GM12878 (cell line): Measurements from ENCODE around the gene JAML. TPM values are rescaled to one million over a fixed set of nuclear protein-coding genes. Genes with fewer than 3 reads are reported as not detected.
A peak's percentile ranks its signal among the peaks of the same experiment; 100 is the strongest.

Source experiments
- ATAC-seq: fragments of 200-7000 bp; cut with Tn5 transposase; 3 replicates; pipeline ENCODE4 v1.9.1; 2020; ENCODE audit warnings: mild to moderate bottlenecking, moderate library complexity
- BruUV-seq: library from RNA; stranded (reverse); fragments of 400-500 nt; replicated peaks from 2 replicates; lab custom pipeline; 2021; lab: Mats Ljungman, UMichigan
- CTCF ChIA-PET: fragments of 300-600 bp; sonication (Branson Sonifier 250); formaldehyde crosslinking; extraction: SDS; loops from one replicate; lab custom pipeline; 2021; ENCODE audit warnings: inconsistent platforms; lab: Yijun Ruan, JAX
- POLR2A ChIA-PET: fragments of 350-600 bp; formaldehyde crosslinking; extraction: SDS; loops from one replicate; lab custom pipeline; 2021; ENCODE audit warnings: inconsistent platforms; lab: Charles Lee
- RAD21 ChIA-PET: fragments of 300-600 bp; sonication (Branson Sonifier 250); formaldehyde crosslinking; loops from one replicate; lab custom pipeline; 2023; ENCODE audit warnings: antibody characterized with exemption; ENCODE audit not compliant: unreplicated experiment; lab: Charles Lee
- SMC1A ChIA-PET: fragments of 300-600 bp; sonication (Branson Sonifier 250); formaldehyde crosslinking; loops from one replicate; lab custom pipeline; 2023; ENCODE audit not compliant: unreplicated experiment, uncharacterized antibody; lab: Charles Lee
- DNase-seq: peaks from one replicate; pipeline ENCODE4 v3.0.0-alpha.2; 2011; ENCODE audit warnings: low read depth, low spot score
- FAIRE-seq: peaks from 3 replicates; lab custom pipeline; 2011; peaks lifted over from hg19 to GRCh38; lab: Jason Lieb, UNC
- H2AFZ ChIP-seq: 2 replicates; pipeline ENCODE4 v1.6.0; 2011; ENCODE audit warnings: low read depth, low read length, control low read depth; ENCODE audit not compliant: control insufficient read depth
- H3K27ac ChIP-seq: 2 replicates; pipeline ENCODE4 v1.5.1; 2011; ENCODE audit warnings: control low read depth; ENCODE audit not compliant: control insufficient read depth, insufficient read depth
- H3K27me3 ChIP-seq, 2 experiments: replicated peaks in 1 of 2; 2 replicates each; pipeline versions ENCODE4 v1.6.0 to v1.6.1; 2011; ENCODE audit warnings: low read length in 1 of 2; ENCODE audit not compliant: control insufficient read depth in 2 of 2, insufficient read depth in 2 of 2
- H3K36me3 ChIP-seq, 2 experiments: 2 replicates each; pipeline ENCODE4 v1.5.1; 2011; ENCODE audit warnings: low read length in 1 of 2; ENCODE audit not compliant: control insufficient read depth in 2 of 2, insufficient read depth in 2 of 2
- H3K4me1 ChIP-seq: 2 replicates; pipeline ENCODE4 v1.6.1; 2011; ENCODE audit warnings: mild to moderate bottlenecking, low read length, moderate library complexity, mixed read lengths; ENCODE audit not compliant: control insufficient read depth, insufficient read depth
- H3K4me2 ChIP-seq: 2 replicates; pipeline ENCODE4 v1.6.0; 2011; ENCODE audit warnings: control low read depth; ENCODE audit not compliant: control insufficient read depth, insufficient read depth
- H3K4me3 ChIP-seq: fragments of 200-600 bp; sonication (generic); 2 replicates; pipeline ENCODE4 v1.5.1; 2016
- H3K79me2 ChIP-seq: 2 replicates; pipeline ENCODE4 v1.6.0; 2011; ENCODE audit warnings: low read length; ENCODE audit not compliant: control insufficient read depth, insufficient read depth
- H3K9ac ChIP-seq: 2 replicates; pipeline ENCODE4 v1.8.0; 2011; ENCODE audit warnings: low read length, control low read depth, mixed read lengths; ENCODE audit not compliant: control insufficient read depth, insufficient read depth
- H3K9me3 ChIP-seq: replicated peaks from 3 replicates; pipeline ENCODE4 v1.5.1; 2011; ENCODE audit warnings: mild to moderate bottlenecking, low read length; ENCODE audit not compliant: control insufficient read depth, insufficient read depth
- H4K20me1 ChIP-seq: 2 replicates; pipeline ENCODE4 v1.6.0; 2011; ENCODE audit not compliant: control insufficient read depth, insufficient read depth
- BHLHE40 ChIP-seq, 2 experiments: fragments of 450-650 bp in 1 of 2; IDR thresholded peaks; 2 replicates each; pipeline ENCODE4 v1.6.1; 2011 to 2017; ENCODE audit warnings: low read depth in 2 of 2, borderline replicate concordance in 1 of 2, improper control_type of control experiment in 1 of 2, low read length in 1 of 2, mild to moderate bottlenecking in 1 of 2
- CTCF ChIP-seq, 3 experiments: IDR thresholded peaks in 2 of 3; conservative IDR thresholded peaks in 1 of 3; 2 replicates each; pipeline ENCODE4 v1.5.1; 2011; ENCODE audit warnings: low read depth in 3 of 3, low read length in 3 of 3, mild to moderate bottlenecking in 3 of 3, control low read depth in 2 of 3, moderate library complexity in 2 of 3, inconsistent platforms in 1 of 3, mixed read lengths in 1 of 3; ENCODE audit not compliant: control insufficient read depth in 2 of 3, insufficient read depth in 1 of 3; ENCODE audit errors: extremely low read depth in 1 of 3
- FOXK2 ChIP-seq: fragments of 450-650 bp; IDR thresholded peaks from 2 replicates; pipeline ENCODE4 v1.6.1; 2017; ENCODE audit warnings: mild to moderate bottlenecking, moderate library complexity
- HCFC1 ChIP-seq: fragments of 150-350 bp; IDR thresholded peaks from 2 replicates; pipeline ENCODE4 v1.6.1; 2014; ENCODE audit warnings: low read length
- NRF1 ChIP-seq: conservative IDR thresholded peaks from 2 replicates; pipeline ENCODE4 v1.6.1; 2011; ENCODE audit warnings: mild to moderate bottlenecking, low read depth, low read length, improper control_type of control experiment
- RAD21 ChIP-seq: IDR thresholded peaks from 2 replicates; pipeline ENCODE4 v1.6.1; 2011; ENCODE audit warnings: mild to moderate bottlenecking, low read depth, low read length, moderate library complexity; ENCODE audit not compliant: insufficient read depth
- ZBTB11 ChIP-seq: fragments of 450-650 bp; formaldehyde crosslinking; IDR thresholded peaks from 2 replicates; pipeline ENCODE4 v1.5.0; 2022; ENCODE audit warnings: mild to moderate bottlenecking, missing genetic modification characterization
- WGBS: methylation state at CpG from one replicate; pipeline ENCODE4 v1.1.6; 2016; ENCODE audit warnings: low lambda C conversion rate; ENCODE audit not compliant: insufficient replicate concordance, insufficient coverage; ENCODE audit errors: missing lambda C conversion rate; 5-methylcytosine and 5-hydroxymethylcytosine counted together
- in situ Hi-C: fragments of 300-500 bp; cut with MboI; formaldehyde crosslinking; loops from 9 replicates; pipeline ENCODE4 v1.14.3; 2018; ENCODE audit warnings: mixed read lengths
- intact Hi-C: fragments of 100-400 bp; cut with micrococcal nuclease; formaldehyde crosslinking; loops from one replicate; pipeline ENCODE4 v1.14.2; 2022; ENCODE audit not compliant: unreplicated experiment
- polyA plus RNA-seq, 11 experiments: library from polyadenylated mRNA; depleted of rRNA in 4 of 11; unstranded in 6 of 11; stranded (reverse) in 5 of 11; fragments of >200 nt; fragmentation: Nextera tagmentation in 4 of 11; fragmentation: Illumina TruSeq in 1 of 11; extraction: Ambion mirVana in 4 of 11; extraction: Trizol in 1 of 11; gene quantifications; 1 replicate in 1 of 11; 2 replicates in 10 of 11; pipeline versions ENCODE4 v1.2.1 to v1.2.3, GENCODE V29; 2011 to 2016; ENCODE audit warnings: inconsistent platforms in 2 of 11, missing spikeins in 2 of 11, low read depth in 1 of 11
- total RNA-seq, 4 experiments: library from RNA; depleted of rRNA in 3 of 4; stranded (reverse); fragments of >200 nt in 3 of 4; fragmentation: Illumina TruSeq in 1 of 4; extraction: Trizol in 1 of 4; gene quantifications; 2 replicates each; pipeline versions ENCODE4 v1.2.1 to v1.2.3, GENCODE V29; 2013 to 2021

The JAML gene
- total and polyA plus RNA-seq, 10 of the 15 experiments (the other 5 are each of a cell fraction or from before 2014, with no cell fraction given) = 0.60 to 8.1 (median 3.5) TPM

GRCh38 chr11:118172356-118172755, 52.5 kb downstream of the JAML start:
- in situ Hi-C loops = no loop called here
- WGBS = 29% methylated on average over 9 of the region's 9 CpGs
- no peak for TF ChIP-seq FOXK2
- TF ChIP-seq, all 136 proteins: peak for 0
- DNase-seq (no peak), FAIRE-seq (no peak), ATAC-seq (no peak)
- Histone ChIP-seq H3K4me3 (no peak overlapping the region), H2AFZ (no peak overlapping the region), H3K27ac (no peak overlapping the region), H3K36me3 (no peaks in the 10 kb centered on the region), H3K4me2 (no peak overlapping the region), H4K20me1 (no peaks in the 10 kb centered on the region), H3K9me3 (no peaks in the 10 kb centered on the region), H3K4me1 (no peaks in the 10 kb centered on the region), H3K27me3 (peaks cover 0 to 3% of the 10 kb centered on the region in 2 experiments; a peak in 2 of 4 replicates), H3K79me2 (no peaks in the 10 kb centered on the region), H3K9ac (no peak overlapping the region)
- BruUV-seq = no TSS peak
- POLR2A ChIA-PET = interaction anchor here (0.7 kb wide), 1 partner anchor 54 kb away, joined by 4 read pairs; no protein-coding TSS in a partner anchor
- intact Hi-C loops = no loop called here
- CTCF ChIA-PET = interaction anchor here (0.8 to 4.2 kb wide), 41 partner anchors 9 to 721 kb away, joined by 3 to 85 read pairs (median 5); partner anchors contain the start of gene MPZL2
- SMC1A ChIA-PET = interaction anchor here (0.9 to 4.3 kb wide), 7 partner anchors 9 to 136 kb away, joined by 3 to 49 read pairs (median 4); no protein-coding TSS in a partner anchor
- RAD21 ChIA-PET = interaction anchor here (0.7 to 3.8 kb wide), 12 partner anchors 19 to 368 kb away, joined by 3 to 52 read pairs (median 4); partner anchors contain the start of gene SCN4B

- intact Hi-C loops = loop anchor here (1.0 kb wide), 1 partner anchor 26 kb away; no protein-coding TSS in a partner anchor
- peak; percentile 92 for FAIRE-seq
- POLR2A ChIA-PET = interaction anchor here (0.7 kb wide), 1 partner anchor 53 kb away, joined by 4 read pairs; no protein-coding TSS in a partner anchor
- TF ChIP-seq RAD21 (peak; percentile 66), HCFC1 (no peak), NRF1 (no peak), CTCF (IDR thresholded peaks at IDR 0.05 in 2 of 3, conservative IDR thresholded peaks at IDR 0.05 in 1 of 3; ENCODE audit: control insufficient read depth in 2 of 3, extremely low read depth in 1 of 3, insufficient read depth in 1 of 3, low read depth in 3 of 3, low read length in 3 of 3) (peak; percentile 86 to 93 (median 88)), BHLHE40 (IDR thresholded peaks at IDR 0.05; ENCODE audit: borderline replicate concordance in 1 of 2, low read depth in 2 of 2, low read length in 1 of 2) (0 out of 4 replicates have a peak, but pooled peaks of 1 of the 2 experiments have one; percentile 6), ZBTB11 (CRISPR knock-in tag) (no peak)
Measured at GRCh38 chr11:118171269-118172062, 53.3 kb downstream of the JAML start.

More at GRCh38 chr11:118171269-118172062, 53.3 kb downstream of the JAML start:
- Histone ChIP-seq H2AFZ (no peak overlapping the region), H3K9ac (no peak overlapping the region), H3K27ac (no peak overlapping the region), H3K4me3 (no peak overlapping the region), H3K9me3 (no peaks in the 10 kb centered on the region), H4K20me1 (no peaks in the 10 kb centered on the region), H3K27me3 (peaks cover 0 to 3% of the 10 kb centered on the region in 2 experiments; a peak in 2 of 4 replicates), H3K4me2 (no peak overlapping the region), H3K4me1 (no peaks in the 10 kb centered on the region), H3K36me3 (no peaks in the 10 kb centered on the region), H3K79me2 (no peaks in the 10 kb centered on the region)
- WGBS = 12% methylated on average over 27 of the region's 29 CpGs
- BruUV-seq = no TSS peak
- in situ Hi-C loops = no loop called here
- ChIA-PET RAD21 (interaction anchor here (0.7 to 3.8 kb wide), 18 partner anchors 8 to 367 kb away, joined by 3 to 52 read pairs (median 3); partner anchors contain the start of gene SCN4B), SMC1A (interaction anchor here (0.8 to 4.3 kb wide), 14 partner anchors 9 to 572 kb away, joined by 3 to 49 read pairs (median 3); no protein-coding TSS in a partner anchor), CTCF (interaction anchor here (0.5 to 4.2 kb wide), 64 partner anchors 10 to 720 kb away, joined by 3 to 85 read pairs (median 4); partner anchors contain the start of genes CD3E, MPZL2 and MPZL3)
- DNase-seq = no peak
- ATAC-seq = peak; percentile 91
